Hematopoietic multipotent progenitor cell treated with erythropoietin and hydrocortisone succinate and interleukin-3 and kit ligand, for 17 days (in vitro differentiated cells): ENCODE measurements around the gene TIMM44.
"Not testable (repeated sequence)": the region's sequence is repeated elsewhere in the genome, so short reads cannot be mapped to it uniquely, and the experiment has no call there.

Experiments used
- DNase-seq: peaks from one replicate; pipeline ENCODE4 v3.0.0-alpha.2; 2015; ENCODE audit warnings: low spot score

Gene TIMM44

GRCh38 chr19:7944177-7944761 is 803 bp upstream of the TIMM44 start:
- DNase-seq, result peak; percentile 93

GRCh38 chr19:7942981-7943443 is 454 bp downstream of the TIMM44 start:
- DNase-seq, result no peak

GRCh38 chr19:7941895-7942596 is 1.4 kb downstream of the TIMM44 start:
- DNase-seq, result no peak

DNA sequence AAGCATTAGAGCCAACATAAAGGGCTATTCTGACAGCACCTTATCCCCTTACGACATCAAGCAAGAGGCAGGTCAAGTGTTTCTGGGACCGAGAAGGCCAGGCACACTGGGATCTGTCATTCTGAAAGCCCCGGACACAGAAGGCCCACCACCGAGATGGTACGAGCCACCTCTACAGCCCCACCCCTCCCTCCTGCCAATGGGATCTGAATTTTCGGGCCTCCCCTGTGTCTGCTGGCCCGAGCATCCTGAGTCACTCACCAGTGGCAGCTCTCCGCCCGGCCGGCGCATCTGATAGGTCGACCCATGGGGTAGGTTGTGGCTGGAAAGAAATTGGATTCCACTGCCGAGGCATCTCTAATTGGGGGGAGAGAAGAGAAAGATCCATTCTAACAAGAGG is 2.6 kb downstream of the TIMM44 start:
- no peak for DNase-seq

- DNase-seq, result no peak
Observed at GRCh38 chr19:7934766-7935165, 8.7 kb downstream of the TIMM44 start.

DNA sequence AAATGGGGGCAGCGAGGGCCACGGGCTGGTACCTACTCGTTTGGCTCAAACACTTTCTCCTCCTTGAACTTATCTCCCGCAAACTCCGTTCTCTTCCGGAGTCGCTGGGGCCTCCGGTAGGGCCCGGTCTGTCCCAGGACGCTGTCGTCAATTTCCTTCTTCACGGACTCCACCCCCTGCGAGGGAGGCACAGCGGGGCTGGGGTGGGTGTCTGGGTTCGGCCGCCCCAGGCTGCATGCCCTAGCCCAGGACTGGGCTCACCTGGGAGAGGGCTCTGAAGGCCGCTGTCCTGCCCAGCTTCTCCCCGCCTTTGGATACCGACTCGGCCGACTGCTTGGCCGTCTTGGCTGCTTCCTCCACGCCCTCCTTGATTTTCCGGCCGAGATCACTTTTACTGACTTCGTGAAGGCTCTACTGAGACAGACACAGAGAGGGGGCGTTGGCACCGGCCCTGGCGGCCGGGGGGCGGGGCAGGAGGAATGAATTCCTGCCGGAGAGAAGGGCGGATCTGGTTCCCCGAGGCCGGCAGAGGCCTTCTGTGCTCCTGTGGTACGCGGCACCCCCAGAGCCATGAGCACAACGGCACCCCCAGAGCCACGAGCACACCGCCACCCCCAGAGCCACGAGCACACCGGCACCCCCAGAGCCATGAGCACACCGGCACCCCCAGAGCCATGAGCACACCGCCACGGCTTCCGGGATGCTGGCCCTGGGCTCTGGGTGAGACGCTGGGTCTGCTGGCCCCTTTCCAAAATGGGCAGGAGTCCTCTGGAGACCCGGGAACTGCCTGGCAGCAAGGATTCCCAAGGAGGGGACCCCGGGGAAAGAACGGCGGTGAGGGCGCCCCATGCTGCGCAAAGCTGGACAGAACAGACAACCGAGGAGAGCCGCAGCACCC is 9.4 kb downstream of the TIMM44 start:
- no peak for DNase-seq

GRCh38 chr19:7933411-7933810 is 10.1 kb downstream of the TIMM44 start:
- no peak for DNase-seq

DNA sequence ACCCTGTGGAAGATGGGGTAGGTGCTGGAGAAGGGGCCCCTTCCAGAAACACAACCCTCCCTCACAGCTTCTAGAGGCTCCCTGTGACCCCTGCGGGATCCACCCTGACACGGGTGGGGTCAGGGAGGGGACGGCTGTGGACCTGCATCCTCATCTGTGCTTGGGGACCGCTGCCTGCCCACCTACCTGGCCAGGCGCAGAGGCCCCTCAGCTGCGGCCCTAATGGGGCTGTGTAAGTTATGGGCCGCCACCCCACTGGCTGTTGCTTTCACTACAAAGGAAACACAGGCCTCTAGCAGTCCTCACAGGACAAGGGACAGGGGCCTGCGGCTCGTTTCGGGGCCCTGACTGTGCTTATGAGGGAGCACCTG is 10.6 kb downstream of the TIMM44 start:
- DNase-seq, result no peak

- DNase-seq, result no peak
Observed at GRCh38 chr19:7932276-7932929, 11.1 kb downstream of the TIMM44 start.

- no peak for DNase-seq
Observed at GRCh38 chr19:7931221-7932061, 12.0 kb downstream of the TIMM44 start.

GRCh38 chr19:7930765-7931164 is 12.7 kb downstream of the TIMM44 start:
- DNase-seq, result no peak

DNA sequence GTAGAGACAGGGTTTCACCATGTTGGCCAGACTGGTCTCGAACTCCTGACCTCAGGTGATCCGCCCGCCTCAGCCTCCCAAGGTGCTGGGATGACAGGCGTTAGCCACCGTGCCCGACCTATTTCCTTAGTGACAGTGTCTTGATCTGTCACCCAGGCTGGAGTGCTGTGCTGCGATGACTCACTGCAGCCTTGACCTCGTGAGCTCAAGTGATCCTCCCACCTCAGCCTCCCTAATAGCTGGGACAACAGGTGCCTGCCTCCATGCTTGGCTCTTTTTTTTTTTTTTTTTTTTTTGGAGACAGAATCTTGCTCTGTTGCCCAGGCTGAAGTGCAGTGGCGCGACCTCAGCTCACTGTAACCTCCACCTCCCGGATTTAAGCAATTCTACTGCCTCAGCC is 13.4 kb downstream of the TIMM44 start:
- not testable (repeated sequence) for DNase-seq

DNA sequence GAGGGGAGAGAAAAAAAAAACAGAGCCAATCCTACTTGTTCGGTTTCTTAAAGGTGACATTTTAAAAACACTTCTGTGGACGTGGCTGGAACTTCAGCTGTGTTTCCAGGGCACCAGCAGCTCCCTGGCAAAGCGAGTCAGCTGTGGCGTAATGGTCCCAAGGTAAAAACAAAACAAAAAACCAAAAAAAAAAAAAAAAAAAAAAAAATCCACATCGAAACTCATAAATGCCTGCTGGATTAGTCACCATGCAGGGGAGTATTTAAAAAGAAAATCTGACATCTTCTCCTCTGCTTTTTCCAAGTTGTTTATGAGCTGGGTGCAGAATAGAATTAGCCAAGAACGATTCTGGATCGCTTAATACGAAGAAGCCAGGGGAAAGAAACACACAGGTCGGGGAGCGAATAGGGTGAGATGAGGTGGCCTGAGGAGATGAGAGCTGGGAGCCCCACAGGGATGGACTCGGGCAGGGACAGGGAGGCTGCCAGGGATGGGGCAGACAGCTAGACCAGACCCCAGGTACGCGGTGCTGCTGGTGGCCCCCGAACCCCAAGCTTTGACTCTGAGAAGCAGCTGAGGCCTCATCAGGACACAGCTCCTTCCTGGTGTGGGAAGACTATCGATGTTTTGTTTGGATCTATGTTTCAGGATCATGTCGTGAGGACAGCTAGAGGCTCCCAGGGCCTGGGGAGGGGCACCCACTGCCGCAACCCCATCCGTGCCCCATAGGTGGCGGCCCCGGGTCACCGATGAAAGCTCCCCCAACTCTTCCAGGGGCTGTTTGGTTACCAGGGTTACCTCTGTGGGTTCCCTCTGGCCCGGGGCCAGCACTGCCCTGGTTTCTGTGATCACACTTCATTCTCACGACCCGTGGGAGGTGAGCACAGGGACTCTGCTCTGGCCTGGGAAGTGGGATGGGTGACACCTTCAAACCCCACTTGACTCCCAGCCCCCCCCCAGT is 14.4 kb downstream of the TIMM44 start:
- DNase-seq, result peak; percentile 33

DNA sequence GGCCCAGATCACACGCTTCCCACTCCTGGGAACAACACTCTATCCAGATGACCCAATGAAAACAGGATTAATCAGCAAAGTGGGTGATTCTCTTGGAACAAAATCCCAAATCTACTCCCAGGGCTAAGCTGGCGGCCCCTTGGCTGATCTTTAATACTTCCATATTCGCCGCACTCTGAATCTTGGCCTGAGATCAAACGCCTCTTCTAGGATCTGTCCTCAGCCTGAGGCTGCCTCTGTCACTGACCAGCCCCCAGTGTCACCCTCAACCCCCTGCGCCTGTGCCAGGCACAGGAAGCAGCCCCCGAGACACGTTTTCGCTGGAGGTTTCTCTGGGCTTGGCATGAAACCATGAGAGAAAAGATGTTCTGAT is 15.1 kb downstream of the TIMM44 start:
- no peak for DNase-seq

DNA sequence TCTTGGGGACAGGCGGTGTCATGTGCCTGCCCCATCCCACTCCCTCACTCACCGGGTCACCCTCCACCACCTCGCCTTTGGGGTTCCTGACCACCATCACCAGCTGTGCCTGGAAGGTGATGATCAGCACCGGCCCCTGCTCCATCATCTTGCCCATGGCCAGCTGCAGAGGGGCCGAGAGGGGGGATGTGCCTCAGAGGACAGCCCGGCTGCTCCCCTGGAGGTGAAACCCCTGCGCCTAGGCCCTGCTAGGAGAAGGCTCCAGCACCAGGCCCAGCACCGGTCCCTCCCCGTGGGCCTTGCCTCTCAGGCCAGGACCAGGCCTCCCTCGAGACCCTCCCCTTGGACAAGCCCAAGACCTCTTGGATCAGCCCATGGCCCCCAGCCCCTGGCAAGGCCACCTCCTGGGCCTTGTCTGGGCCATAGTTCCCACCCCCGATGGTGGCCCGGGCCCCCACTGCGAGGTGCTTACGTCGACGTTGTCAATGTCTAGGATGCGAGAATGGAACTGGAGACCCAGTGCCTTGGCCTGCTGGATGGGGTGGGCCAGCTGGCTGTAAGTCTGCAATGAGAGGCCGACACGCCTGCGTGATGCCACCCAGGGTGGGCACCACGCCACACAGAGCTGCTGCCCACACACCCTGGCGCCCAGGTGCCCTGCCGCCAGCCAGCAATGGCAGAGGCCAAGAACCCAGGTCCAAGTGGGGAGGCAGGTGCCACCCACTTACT is 15.7 kb downstream of the TIMM44 start:
- DNase-seq, result no peak

DNA sequence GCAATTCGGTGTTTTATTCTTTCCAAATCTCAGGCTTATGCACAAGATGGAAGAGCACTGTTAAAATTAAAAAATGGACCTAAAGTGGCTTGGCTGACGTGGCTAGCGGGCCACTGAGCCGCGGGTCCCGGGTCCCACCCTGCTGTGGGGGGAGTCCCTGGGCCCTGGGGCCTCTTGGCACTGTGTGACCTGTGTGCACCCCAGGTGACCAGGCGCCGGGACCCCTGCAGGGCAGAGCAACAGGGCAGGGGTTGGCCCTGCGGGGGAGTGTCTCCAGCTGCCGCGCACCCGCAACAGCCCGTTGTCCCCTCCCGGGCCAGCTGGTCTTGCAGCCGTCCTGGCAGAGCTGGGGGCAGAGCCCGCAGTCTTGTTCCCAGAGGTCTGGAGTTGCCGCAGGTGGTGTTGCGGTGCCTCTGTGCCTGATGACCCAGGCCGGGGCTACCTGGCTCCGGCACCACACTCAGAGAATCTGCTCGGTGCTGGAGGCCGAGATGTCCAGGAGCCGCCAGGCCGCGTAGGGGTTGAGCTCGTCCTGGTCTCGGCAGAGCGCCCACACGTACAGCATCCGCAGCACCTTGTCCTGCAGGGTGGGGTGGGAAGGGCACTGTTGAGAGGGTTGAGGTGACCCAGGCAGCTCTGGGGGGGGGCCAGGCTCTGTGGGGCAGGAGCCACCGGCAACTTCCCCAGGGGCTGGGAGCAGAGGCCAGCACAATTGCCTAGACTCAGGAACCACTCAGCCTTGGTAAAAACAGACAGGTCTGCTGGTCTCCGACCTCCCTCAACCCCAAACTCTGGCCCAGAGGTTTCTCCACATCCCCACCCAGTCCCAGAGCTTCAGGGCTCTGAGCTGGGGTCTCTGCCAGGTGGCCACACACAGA is 16.5 kb downstream of the TIMM44 start:
- no peak for DNase-seq

DNA sequence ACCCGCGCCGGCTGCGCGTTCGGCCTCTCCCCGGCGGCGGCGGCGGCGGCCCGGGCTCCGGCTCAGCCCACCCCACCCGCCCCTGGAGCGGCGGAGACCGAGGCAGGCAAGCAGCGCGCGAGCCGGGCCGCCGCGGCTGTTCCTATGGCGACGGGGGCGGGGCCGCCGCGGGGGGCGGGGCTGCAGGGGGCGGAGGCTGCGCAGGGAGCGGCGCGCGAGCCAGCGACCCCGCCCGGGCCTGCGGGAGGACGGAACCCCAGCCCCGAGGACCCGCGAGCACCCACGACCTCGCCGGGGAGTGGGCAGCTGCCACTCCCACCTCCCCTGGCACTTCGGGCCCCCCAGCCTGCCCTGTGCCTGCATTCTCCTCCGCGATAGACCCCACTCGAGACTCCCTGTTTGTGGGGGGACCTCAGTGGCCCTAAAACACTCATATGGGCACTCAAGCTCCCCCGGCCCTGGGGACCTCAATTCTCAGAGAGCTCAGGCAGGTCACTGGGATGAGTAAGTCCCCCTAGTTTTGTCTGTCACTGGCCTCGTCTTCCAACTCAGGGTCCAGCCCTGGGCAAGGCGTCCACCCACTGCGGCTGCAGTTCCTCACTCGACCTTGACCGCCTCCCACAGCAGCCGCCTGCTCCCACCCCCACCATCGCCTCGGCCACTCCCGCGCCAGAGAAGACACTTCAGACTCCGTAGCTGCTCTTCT is 17.3 kb downstream of the TIMM44 start, which contains the start of gene CTXN1:
Gene CTXN1 (minus strand): TSS at position 115 of the 706 bp plus-strand sequence. CDS start 597 bp downstream, outside the sequence.
- peak; percentile 72 for DNase-seq
